GM20000 (cell line): ENCODE data around the gene SGK1.
"Not testable (repeated sequence)": the region's sequence is repeated elsewhere in the genome, so short reads cannot be mapped to it uniquely, and the experiment has no call there.

Source experiments
- DNase-seq: peaks from one replicate; pipeline ENCODE4 v3.0.0; 2012; ENCODE audit warnings: low spot score
- CTCF ChIP-seq: IDR thresholded peaks from 2 replicates; pipeline ENCODE4 v1.5.1; 2012; ENCODE audit warnings: mild to moderate bottlenecking, control low read depth; ENCODE audit errors: extremely low read depth, missing control alignments

The SGK1 gene

GRCh38 chr6:134324766-134325165 is 6.9 kb upstream of the SGK1 start:
- DNase-seq, result no peak
- TF ChIP-seq CTCF, result no peak

GRCh38 chr6:134324141-134324540 is 6.2 kb upstream of the SGK1 start:
- TF ChIP-seq CTCF, result no peak
- no peak for DNase-seq

- TF ChIP-seq CTCF, result no peak
- DNase-seq, result no peak
These were observed 5.8 kb upstream of the SGK1 start for GRCh38 chr6:134323698-134324097.

GRCh38 chr6:134323294-134323693 is 5.4 kb upstream of the SGK1 start:
- no peak for DNase-seq
- TF ChIP-seq CTCF, result no peak

GRCh38 chr6:134322216-134322615 is 4.3 kb upstream of the SGK1 start:
- no peak for TF ChIP-seq CTCF
- DNase-seq, result no peak

- no peak for TF ChIP-seq CTCF
- DNase-seq, result no peak
These were observed 3.3 kb upstream of the SGK1 start for GRCh38 chr6:134321246-134321645.

- DNase-seq, result not testable (repeated sequence)
These were observed 1.8 kb upstream of the SGK1 start for GRCh38 chr6:134319686-134320085.

- no peak for DNase-seq
- TF ChIP-seq CTCF, result no peak
These were observed 1.0 kb upstream of the SGK1 start for GRCh38 chr6:134318974-134319281.
